22Rv1 (cell line): ENCODE results near the gene KCNT1.
"Not testable (repeated sequence)": the region's sequence is repeated elsewhere in the genome, so short reads cannot be mapped to it uniquely, and the experiment has no call there.

ENCODE experiments used
- CTCF ChIP-seq: fragments of 450-650 bp; IDR thresholded peaks from 2 replicates; pipeline ENCODE4 v1.5.1; 2017; ENCODE audit warnings: mild to moderate bottlenecking
- ZFX ChIP-seq: fragments of 450-650 bp; IDR thresholded peaks from 2 replicates; pipeline ENCODE4 v1.6.1; 2017; ENCODE audit warnings: antibody characterized with exemption, borderline replicate concordance

- TF ChIP-seq ZFX, CTCF: not testable (repeated sequence)
Observed at GRCh38 chr9:135672786-135673185, 29.2 kb upstream of the KCNT1 start.
